ENCODE results near the gene RPTOR.

The RPTOR gene

DNA sequence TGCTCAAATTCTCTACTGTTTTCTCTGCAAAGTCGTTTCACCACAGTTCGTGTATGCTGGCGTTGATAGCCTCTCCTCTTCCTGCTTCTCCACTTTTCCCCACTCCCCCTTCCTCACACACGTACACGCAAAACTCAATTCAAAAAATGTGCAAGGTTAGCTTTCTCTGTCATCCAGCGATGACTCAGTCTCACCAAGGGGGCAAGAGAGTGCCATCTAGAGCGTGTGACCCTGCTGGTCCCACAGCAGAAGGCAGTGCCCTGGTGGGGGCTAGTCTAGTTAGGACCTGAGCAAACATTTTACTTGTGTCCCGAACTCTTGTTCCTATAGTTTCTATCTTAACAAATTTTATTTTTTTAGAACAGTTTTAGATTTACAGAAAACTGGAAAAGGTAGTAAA is 325.8 kb downstream of the RPTOR start:
- H3K27me3 ChIP-seq (ENCODE audit: insufficient read depth, poor library complexity, severe bottlenecking): no peaks in the 10 kb centered on the region
- H3K4me3 ChIP-seq (replicated peaks; ENCODE audit: insufficient read depth, low read length): no peak overlapping the region
- H3K27ac ChIP-seq (replicated peaks): no peak overlapping the region
- TF ChIP-seq, protein P1, sequence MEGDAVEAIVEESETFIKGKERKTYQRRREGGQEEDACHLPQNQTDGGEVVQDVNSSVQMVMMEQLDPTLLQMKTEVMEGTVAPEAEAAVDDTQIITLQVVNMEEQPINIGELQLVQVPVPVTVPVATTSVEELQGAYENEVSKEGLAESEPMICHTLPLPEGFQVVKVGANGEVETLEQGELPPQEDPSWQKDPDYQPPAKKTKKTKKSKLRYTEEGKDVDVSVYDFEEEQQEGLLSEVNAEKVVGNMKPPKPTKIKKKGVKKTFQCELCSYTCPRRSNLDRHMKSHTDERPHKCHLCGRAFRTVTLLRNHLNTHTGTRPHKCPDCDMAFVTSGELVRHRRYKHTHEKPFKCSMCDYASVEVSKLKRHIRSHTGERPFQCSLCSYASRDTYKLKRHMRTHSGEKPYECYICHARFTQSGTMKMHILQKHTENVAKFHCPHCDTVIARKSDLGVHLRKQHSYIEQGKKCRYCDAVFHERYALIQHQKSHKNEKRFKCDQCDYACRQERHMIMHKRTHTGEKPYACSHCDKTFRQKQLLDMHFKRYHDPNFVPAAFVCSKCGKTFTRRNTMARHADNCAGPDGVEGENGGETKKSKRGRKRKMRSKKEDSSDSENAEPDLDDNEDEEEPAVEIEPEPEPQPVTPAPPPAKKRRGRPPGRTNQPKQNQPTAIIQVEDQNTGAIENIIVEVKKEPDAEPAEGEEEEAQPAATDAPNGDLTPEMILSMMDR (IDR thresholded peaks at IDR 0.05; ENCODE audit: insufficient read depth, low read length): no peak
- TF ChIP-seq GABPA (IDR thresholded peaks at IDR 0.05; ENCODE audit: low read depth): no peak
- no peak for TF ChIP-seq POLR2AphosphoS5 (IDR thresholded peaks at IDR 0.05; ENCODE audit: low read depth)
- TF ChIP-seq, protein P2, sequence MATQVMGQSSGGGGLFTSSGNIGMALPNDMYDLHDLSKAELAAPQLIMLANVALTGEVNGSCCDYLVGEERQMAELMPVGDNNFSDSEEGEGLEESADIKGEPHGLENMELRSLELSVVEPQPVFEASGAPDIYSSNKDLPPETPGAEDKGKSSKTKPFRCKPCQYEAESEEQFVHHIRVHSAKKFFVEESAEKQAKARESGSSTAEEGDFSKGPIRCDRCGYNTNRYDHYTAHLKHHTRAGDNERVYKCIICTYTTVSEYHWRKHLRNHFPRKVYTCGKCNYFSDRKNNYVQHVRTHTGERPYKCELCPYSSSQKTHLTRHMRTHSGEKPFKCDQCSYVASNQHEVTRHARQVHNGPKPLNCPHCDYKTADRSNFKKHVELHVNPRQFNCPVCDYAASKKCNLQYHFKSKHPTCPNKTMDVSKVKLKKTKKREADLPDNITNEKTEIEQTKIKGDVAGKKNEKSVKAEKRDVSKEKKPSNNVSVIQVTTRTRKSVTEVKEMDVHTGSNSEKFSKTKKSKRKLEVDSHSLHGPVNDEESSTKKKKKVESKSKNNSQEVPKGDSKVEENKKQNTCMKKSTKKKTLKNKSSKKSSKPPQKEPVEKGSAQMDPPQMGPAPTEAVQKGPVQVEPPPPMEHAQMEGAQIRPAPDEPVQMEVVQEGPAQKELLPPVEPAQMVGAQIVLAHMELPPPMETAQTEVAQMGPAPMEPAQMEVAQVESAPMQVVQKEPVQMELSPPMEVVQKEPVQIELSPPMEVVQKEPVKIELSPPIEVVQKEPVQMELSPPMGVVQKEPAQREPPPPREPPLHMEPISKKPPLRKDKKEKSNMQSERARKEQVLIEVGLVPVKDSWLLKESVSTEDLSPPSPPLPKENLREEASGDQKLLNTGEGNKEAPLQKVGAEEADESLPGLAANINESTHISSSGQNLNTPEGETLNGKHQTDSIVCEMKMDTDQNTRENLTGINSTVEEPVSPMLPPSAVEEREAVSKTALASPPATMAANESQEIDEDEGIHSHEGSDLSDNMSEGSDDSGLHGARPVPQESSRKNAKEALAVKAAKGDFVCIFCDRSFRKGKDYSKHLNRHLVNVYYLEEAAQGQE (IDR thresholded peaks at IDR 0.05; ENCODE audit: insufficient replicate concordance, low read depth): no peak
- no peak for TF ChIP-seq SPI1 (IDR thresholded peaks at IDR 0.05; ENCODE audit: borderline replicate concordance, low read depth)
- DNase-seq (ENCODE audit: low read depth in 1 of 2, low spot score in 1 of 2): no peak

DNA sequence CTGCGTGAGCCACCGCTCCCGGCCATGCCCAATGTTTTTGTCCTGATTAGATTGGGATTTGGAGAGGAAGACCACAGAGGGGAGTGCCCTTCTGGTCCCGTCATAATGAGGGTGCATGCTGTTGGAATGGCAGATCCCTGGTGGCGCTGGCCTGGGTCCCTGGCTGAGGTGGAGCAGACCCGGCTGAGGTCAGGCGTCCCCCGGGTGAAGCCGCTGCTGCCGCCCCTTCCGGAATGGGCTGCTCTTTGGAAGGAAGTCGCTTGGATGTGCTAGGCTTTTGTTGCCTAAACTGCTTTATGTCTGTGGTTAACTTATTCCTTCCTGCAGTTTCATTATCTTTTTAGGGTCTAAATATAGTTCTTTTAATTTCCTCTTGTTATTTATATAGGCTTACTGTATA is 326.7 kb downstream of the RPTOR start:
- peak in 1 of 2 experiments; percentile 29 for DNase-seq (ENCODE audit: low read depth in 1 of 2, low spot score in 1 of 2)
- TF ChIP-seq, protein P2 (IDR thresholded peaks at IDR 0.05; ENCODE audit: insufficient replicate concordance, low read depth): no peak
- TF ChIP-seq GABPA (IDR thresholded peaks at IDR 0.05; ENCODE audit: low read depth): no peak
- TF ChIP-seq, protein P1 (IDR thresholded peaks at IDR 0.05; ENCODE audit: insufficient read depth, low read length): no peak
- no peaks in the 10 kb centered on the region for H3K27me3 ChIP-seq (ENCODE audit: insufficient read depth, poor library complexity, severe bottlenecking)
- H3K4me3 ChIP-seq (replicated peaks; ENCODE audit: insufficient read depth, low read length): no peak overlapping the region
- no peak overlapping the region for H3K27ac ChIP-seq (replicated peaks)

DNA sequence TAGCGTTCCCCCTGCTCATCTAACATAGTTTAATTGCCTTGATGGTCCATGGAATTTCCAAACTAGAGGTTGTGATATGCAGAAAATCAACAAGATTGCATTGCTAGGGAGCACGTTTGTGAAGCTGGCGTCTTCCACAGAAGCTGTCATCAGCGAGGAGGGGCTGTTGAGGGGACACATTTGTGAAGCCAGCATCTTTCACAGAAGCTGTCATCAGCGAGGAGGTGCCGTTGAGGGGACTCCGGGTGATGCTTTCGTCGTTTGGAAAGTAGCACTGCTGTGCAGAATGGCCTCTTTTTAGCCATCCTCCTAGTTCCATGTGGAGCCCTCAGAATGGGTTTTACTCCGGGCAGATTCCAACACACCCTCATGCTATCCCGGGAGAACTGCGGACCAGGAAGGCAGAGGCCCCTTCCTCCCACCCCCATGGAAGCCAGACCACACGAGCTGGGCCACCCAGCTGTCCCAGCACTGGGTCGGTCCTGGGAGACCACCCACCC is 327.4 kb downstream of the RPTOR start:
- Histone ChIP-seq H3K4me3 (replicated peaks; ENCODE audit: insufficient read depth, low read length) (no peak overlapping the region), H3K27ac (replicated peaks) (no peak overlapping the region), H3K27me3 (ENCODE audit: insufficient read depth, poor library complexity, severe bottlenecking) (no peaks in the 10 kb centered on the region)
- TF ChIP-seq SPI1 (IDR thresholded peaks at IDR 0.05; ENCODE audit: borderline replicate concordance, low read depth): no peak
- TF ChIP-seq, protein P2 (IDR thresholded peaks at IDR 0.05; ENCODE audit: insufficient replicate concordance, low read depth): no peak
- TF ChIP-seq, protein P1 (IDR thresholded peaks at IDR 0.05; ENCODE audit: insufficient read depth, low read length): no peak
- no peak for TF ChIP-seq POLR2AphosphoS5 (IDR thresholded peaks at IDR 0.05; ENCODE audit: low read depth)
- no peak for TF ChIP-seq GABPA (IDR thresholded peaks at IDR 0.05; ENCODE audit: low read depth)
- DNase-seq (ENCODE audit: low read depth in 1 of 2, low spot score in 1 of 2): no peak
